H4 (cell line): Measurements from ENCODE around the gene SLC39A6. TPM values are rescaled to one million over a fixed set of nuclear protein-coding genes. Genes with fewer than 3 reads are reported as not detected.
"Not testable (repeated sequence)": the region's sequence is repeated elsewhere in the genome, so short reads cannot be mapped to it uniquely, and the experiment has no call there.

Experiments
- DNase-seq: peaks from one replicate; pipeline ENCODE4 v3.0.0-alpha.2; 2015; ENCODE audit warnings: low spot score
- total RNA-seq: library from RNA; depleted of rRNA; stranded (reverse); fragments of >200 nt; shearing (Covaris generic); gene quantifications from 2 replicates; pipeline ENCODE4 v1.2.3, GENCODE V29; 2014

Gene SLC39A6
- total RNA-seq, 1 experiment from 2014 or later = 82.4 TPM

DNA sequence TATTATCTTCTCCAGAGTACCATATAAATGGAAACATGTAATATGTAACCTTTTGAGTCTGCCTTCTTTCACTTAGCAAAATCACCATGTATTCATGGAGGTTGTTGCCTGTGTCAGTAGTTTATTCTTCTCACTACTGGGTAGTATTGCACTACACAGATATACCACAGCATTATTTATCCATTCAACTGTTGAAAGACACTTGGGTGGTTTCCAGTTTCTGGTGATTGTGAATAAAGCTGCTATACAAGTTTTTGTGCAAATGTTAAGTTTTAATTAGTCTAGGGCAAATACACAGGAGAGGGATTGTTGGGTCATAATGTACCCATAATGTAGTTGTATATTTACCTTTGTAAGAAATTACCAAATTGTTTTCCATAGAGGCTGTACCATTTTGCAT lies 32.2 kb downstream of the SLC39A6 start:
- no peak for DNase-seq

DNA sequence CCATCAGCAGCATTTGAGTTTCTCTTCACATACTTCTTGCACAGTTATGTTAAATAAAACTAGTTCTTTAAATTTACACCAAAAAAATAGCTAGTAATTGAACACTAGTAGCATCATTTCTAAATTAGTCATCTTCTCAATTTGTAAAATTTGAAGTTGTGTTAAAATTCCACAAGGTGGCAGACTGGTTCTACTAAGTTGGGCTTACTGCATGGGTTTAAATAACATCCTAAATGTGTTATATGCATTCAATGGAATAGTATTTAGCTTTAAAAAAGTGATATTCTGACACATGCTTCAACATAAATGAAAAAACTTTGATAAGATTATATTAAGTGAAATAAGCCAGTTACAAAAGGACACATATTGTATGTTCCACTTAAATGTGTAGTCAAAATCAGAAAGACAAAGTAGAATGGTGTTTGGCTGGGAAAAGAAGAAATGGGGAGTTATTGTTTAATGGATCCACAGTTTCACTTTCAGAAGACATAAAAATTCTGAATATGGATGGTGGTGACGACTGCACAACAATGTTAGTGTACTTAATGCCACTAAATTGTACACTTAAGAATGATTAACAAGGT lies 33.1 kb downstream of the SLC39A6 start:
- peak; percentile 51 for DNase-seq

DNA sequence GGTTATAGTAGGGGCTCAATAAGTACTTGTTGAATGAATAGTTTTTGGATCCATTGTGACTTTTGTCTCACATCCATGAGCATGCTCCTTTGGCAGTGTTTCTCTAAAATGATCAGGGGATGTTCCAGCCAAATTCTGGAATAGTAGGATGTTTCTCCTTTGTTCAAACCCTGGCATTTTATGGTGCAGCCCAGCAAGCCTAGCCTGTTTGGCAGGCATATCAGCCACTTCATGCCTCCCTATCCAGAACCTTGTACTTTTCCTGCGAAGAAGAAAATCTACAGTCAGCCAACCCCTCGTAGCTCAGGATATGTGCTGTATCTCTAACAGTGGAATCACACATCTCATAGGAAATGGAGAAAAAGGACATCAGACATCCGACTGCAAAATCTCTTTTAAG lies 34.7 kb downstream of the SLC39A6 start:
- DNase-seq = no peak

- not testable (repeated sequence) for DNase-seq
These were observed 37.0 kb downstream of the SLC39A6 start for GRCh38 chr18:36092116-36092515.

GRCh38 chr18:36089001-36089400 lies 40.1 kb downstream of the SLC39A6 start:
- DNase-seq = no peak

DNA sequence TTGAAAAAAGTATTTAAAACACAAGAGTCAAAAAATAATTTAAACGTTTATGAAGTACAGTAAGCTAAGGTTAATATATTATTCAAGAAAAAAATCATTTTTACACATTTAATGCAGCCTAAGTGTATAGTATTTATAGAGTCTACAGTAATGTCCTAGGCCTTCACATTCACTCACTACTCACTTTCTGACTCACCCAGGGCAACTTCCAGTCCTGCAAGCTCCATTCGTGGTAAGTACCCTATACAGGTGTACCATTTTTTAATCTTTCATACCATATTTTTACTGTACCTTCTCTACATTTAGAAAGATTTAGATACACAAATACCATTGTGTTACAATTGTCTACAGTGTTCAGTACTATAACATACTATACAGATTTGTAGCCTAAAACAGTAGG lies 40.9 kb downstream of the SLC39A6 start:
- DNase-seq = no peak

GRCh38 chr18:36086186-36086585 lies 43.0 kb downstream of the SLC39A6 start:
- no peak for DNase-seq

DNA sequence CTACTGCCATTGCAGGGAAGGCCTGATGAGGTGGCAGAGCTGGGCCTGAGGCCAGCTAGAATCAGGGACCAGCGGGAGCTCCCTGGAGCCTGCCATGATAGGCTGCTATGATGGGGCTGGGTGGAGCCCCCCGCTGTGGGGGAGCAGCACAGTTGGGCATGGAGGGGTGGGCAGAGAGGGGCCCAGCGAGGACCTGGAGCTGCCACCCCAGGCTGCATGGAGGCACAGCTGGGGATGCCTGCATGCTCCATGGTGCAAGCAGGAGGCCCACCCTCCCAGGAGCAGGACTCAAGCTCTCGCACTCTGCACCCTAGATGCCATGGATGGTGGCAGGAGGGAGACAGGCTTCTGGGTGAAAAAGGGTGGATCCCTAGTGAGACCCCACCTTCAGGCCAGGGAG lies 43.9 kb downstream of the SLC39A6 start:
- DNase-seq = no peak

DNA sequence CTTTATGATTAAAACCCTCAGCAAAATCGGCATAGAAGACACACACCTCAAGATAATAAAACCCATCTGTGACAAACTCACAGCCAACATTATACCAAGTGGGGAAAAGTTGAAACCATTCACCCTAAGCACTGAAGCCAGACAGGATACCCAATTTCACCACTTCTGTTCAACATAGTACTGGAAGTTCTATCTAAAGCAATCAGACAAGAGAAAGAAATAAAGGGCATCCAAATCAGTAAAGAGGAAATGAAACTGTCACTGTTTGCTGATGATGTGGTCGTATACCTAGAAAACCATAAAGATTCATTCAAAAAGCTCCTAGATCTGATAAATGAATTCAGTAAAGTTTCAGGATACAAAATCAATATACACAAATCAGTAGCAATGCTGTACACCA lies 45.4 kb downstream of the SLC39A6 start:
- DNase-seq = no peak

DNA sequence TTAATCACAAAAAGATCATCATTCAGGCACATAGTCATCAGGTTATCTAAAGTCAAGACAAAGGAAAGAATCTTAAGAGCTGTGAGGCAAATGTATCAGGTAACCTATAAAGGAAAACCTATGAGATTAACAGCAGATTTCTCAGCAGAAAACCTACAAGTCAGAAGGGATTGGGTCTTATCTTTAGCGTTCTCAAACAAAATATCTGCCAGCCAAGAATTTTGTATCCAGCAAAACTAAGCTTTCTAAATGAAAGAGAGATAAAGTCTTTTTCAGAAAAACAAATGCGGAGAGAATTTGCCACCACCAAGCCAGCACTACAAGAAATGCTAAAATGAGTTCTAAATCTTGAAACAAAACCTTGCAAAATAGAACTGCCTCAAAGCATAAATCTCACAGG lies 48.0 kb downstream of the SLC39A6 start:
- DNase-seq = not testable (repeated sequence)

- peak; percentile 74 for DNase-seq
These were observed 50.2 kb downstream of the SLC39A6 start for GRCh38 chr18:36078751-36079529.

GRCh38 chr18:36077764-36078163 lies 51.4 kb downstream of the SLC39A6 start:
- DNase-seq = not testable (repeated sequence)

DNA sequence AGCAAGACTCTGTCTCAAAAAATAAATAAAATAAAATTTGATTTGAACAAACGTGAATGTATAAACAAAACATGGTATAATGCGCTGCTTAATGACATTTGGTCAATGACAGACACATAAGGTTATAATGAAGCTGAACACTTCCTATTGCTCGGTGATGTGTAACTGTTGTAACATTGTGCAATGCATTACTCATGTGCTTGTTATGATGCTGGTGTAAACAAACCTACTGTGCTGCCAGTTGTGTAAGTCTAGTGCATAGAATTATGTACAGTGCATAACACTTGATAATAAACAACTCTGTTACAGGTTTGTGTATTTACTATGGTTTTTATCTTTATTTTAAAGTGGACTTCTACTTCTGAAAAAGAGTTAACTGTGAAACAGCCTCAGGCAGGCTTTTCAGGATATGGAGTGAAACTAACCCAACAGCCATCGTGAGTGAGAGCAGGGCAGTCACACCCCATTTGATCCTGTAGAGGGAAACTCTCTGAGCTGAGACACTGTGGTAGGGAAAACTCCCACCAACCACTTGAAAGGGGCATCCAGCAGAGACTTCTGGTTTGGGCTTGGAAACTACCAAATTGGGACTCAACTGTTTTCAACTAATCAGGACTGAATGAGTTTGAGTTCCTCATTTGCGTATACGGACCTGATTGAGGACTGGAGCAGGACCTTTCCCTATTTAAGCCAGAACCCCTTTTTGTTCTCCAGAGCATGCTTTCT lies 53.1 kb downstream of the SLC39A6 start:
- DNase-seq = peak; percentile 95

- no peak for DNase-seq
These were observed 54.7 kb downstream of the SLC39A6 start for GRCh38 chr18:36074435-36074834.

DNA sequence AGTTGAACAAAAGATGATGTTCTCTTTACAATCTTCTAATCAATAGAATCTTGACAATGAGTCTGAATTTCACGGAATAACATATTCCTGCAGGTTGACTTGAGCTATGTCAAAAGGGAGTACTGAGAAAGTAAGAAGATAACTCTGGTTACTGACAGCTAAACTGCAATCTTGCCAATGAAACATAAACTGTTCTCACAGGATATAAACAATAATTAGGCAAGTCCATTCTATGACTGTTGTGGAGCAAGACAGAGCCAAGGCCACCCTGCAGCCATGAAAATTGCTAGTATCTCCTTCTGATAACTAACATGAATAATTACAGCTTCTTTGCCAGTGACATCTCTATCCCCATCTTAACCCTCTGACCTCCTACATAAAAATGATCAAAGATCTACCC lies 55.5 kb downstream of the SLC39A6 start:
- DNase-seq = no peak

DNA sequence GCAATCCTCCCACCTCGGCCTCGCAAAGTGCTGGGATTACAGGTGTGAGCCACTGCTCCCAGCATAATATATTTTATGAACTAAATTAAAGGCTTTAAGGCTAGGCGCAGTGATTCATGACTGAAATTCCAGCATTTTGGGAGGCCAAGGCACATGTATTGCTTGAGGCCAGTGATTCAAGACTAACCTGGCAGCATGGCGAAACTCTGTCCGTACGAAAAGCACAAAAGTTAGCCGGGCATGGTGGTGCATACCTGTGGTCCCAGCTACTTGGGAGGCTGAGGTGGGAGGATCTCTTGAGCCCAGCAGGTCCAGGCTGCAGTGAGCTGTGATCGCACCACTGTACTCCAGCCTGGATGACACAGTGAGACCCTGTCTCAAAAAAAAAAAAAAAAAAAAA lies 56.7 kb downstream of the SLC39A6 start:
- not testable (repeated sequence) for DNase-seq

- peak; percentile 91 for DNase-seq
These were observed 61.8 kb downstream of the SLC39A6 start, which contains the start of gene RPRD1A for GRCh38 chr18:36067055-36067957. Gene RPRD1A, minus strand, starts transcription at chr18:36067559. Its CDS starts 155 bp downstream, at chr18:36067404.

GRCh38 chr18:36066686-36067054 lies 62.5 kb downstream of the SLC39A6 start:
- no peak for DNase-seq

DNA sequence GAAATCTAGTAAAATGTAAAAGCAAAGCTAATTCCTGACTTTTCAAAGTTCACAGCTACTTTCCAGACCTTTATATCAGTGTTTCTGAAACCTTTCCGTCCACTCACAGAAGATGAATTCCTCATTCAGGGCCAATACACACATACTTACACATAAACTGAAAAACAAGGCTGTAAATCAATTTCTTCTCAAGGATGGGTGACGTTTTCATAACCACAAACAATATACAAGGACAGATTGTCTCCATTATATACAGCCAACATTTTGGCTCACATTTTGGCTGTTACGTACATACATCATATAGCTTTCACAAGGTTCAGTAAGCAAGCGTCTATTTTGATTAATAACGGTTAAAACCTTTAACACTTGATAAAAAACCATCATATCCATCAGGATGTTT lies 63.1 kb downstream of the SLC39A6 start:
- DNase-seq = no peak

DNA sequence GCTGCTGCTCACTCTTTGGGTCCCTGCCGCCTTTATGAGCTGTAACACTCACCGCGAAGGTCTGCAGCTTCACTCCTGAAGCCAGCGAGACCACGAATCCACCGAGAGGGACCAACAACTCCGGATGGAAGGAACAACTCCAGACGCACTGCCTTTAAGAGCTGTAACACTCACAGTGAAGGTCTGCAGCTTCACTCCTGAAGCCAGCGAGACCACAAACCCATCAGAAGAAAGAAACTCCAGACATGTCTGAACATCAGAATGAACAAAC lies 64.4 kb downstream of the SLC39A6 start:
- DNase-seq = not testable (repeated sequence)

GRCh38 chr18:36064027-36064808 lies 64.9 kb downstream of the SLC39A6 start:
- no peak for DNase-seq
